Measurements from ENCODE around the gene COMP. TPM values are rescaled to one million over a fixed set of nuclear protein-coding genes. Genes with fewer than 3 reads are reported as not detected.

Gene COMP
- total RNA-seq, 1 experiment from 2014 or later: 0.69 TPM

- POLR2A ChIA-PET: no interaction called here
Observed at GRCh38 chr19:18780631-18781030, 10.5 kb downstream of the COMP start.

GRCh38 chr19:18780081-18780480, 11.0 kb downstream of the COMP start:
- Histone ChIP-seq H3K9me3 (ENCODE audit: control insufficient read depth, insufficient read depth, low read depth, low read length) (no peaks in the 10 kb centered on the region), H3K4me1 (ENCODE audit: control insufficient read depth, insufficient read depth, low read length) (no peaks in the 10 kb centered on the region), H3K4me3 (ENCODE audit: low read depth in 2 of 2, low read length in 2 of 2) (no peak overlapping the region), H3K36me3 (ENCODE audit: control insufficient read depth, insufficient read depth, low read length) (no peaks in the 10 kb centered on the region), H3K27me3 (ENCODE audit: control insufficient read depth, insufficient read depth, low read length) (no peaks in the 10 kb centered on the region), H3K27ac (ENCODE audit: low read length) (no peak overlapping the region)
- no peak for DNase-seq (ENCODE audit: low read depth, low spot score)
- no peak for ATAC-seq
- BruUV-seq (replicated peaks): no TSS peak
- CTCF ChIA-PET: interaction anchor here (0.6 kb wide), 1 partner anchor 186 kb away, joined by 3 read pairs; no protein-coding TSS in a partner anchor
- TF ChIP-seq TCF7L2 (IDR thresholded peaks at IDR 0.05; ENCODE audit: low read depth, low read length): no peak
- no peak for TF ChIP-seq POLR2AphosphoS5 (IDR thresholded peaks at IDR 0.05; ENCODE audit: low read depth, low read length)
- no peak for TF ChIP-seq CTCF (IDR thresholded peaks at IDR 0.05)
- TF ChIP-seq REST (IDR thresholded peaks at IDR 0.05; ENCODE audit: insufficient read depth in 1 of 2, low read depth in 2 of 2, low read length in 1 of 2): no peak
- no peak for TF ChIP-seq SIN3A (IDR thresholded peaks at IDR 0.05; ENCODE audit: borderline replicate concordance, insufficient read depth, low read depth, low read length)
- POLR2A ChIA-PET: no interaction called here
- in situ Hi-C loops (cut with HindIII; ENCODE audit: low pct_unique_long_range_greater_than_20kb, low sequenced_read_pairs) (no loop called here), intact Hi-C loops (cut with micrococcal nuclease; ENCODE audit: unreplicated experiment) (loop anchor here (10.0 kb wide), 1 partner anchor 65 kb away; no protein-coding TSS in a partner anchor)

More at GRCh38 chr19:18780631-18781030, 10.5 kb downstream of the COMP start:
- intact Hi-C loops (cut with micrococcal nuclease; ENCODE audit: unreplicated experiment) (loop anchor here (10.0 kb wide), 1 partner anchor 64 kb away; no protein-coding TSS in a partner anchor), in situ Hi-C loops (cut with HindIII; ENCODE audit: low pct_unique_long_range_greater_than_20kb, low sequenced_read_pairs) (no loop called here)
- CTCF ChIA-PET: interaction anchor here (0.6 kb wide), 1 partner anchor 66 kb away, joined by 5 read pairs; no protein-coding TSS in a partner anchor
- ATAC-seq (no peak), DNase-seq (ENCODE audit: low read depth, low spot score) (no peak)
- Histone ChIP-seq H3K36me3 (ENCODE audit: control insufficient read depth, insufficient read depth, low read length) (no peaks in the 10 kb centered on the region), H3K27me3 (ENCODE audit: control insufficient read depth, insufficient read depth, low read length) (no peaks in the 10 kb centered on the region), H3K9me3 (ENCODE audit: control insufficient read depth, insufficient read depth, low read depth, low read length) (no peaks in the 10 kb centered on the region), H3K4me1 (ENCODE audit: control insufficient read depth, insufficient read depth, low read length) (no peaks in the 10 kb centered on the region), H3K27ac (ENCODE audit: low read length) (no peak overlapping the region), H3K4me3 (ENCODE audit: low read depth in 2 of 2, low read length in 2 of 2) (no peak overlapping the region)
- TF ChIP-seq TCF7L2 (IDR thresholded peaks at IDR 0.05; ENCODE audit: low read depth, low read length): no peak
- TF ChIP-seq REST (IDR thresholded peaks at IDR 0.05; ENCODE audit: insufficient read depth in 1 of 2, low read depth in 2 of 2, low read length in 1 of 2): no peak
- TF ChIP-seq CTCF (IDR thresholded peaks at IDR 0.05): no peak; the same call in 1 of the 2 replicates
- no peak for TF ChIP-seq POLR2AphosphoS5 (IDR thresholded peaks at IDR 0.05; ENCODE audit: low read depth, low read length)
- TF ChIP-seq SIN3A (IDR thresholded peaks at IDR 0.05; ENCODE audit: borderline replicate concordance, insufficient read depth, low read depth, low read length): no peak
- no TSS peak for BruUV-seq (replicated peaks)
